GM23248 (cell line): ENCODE data around the gene SLAIN2.

ENCODE experiments used
- EZH2 ChIP-seq: fragments of 200-600 bp; sonication (generic); IDR thresholded peaks from 2 replicates; pipeline ENCODE4 v1.6.1; 2018; ENCODE audit warnings: antibody characterized with exemption, mild to moderate bottlenecking; ENCODE audit not compliant: insufficient read depth, poor library complexity, severe bottlenecking
- EZH2phosphoT487 ChIP-seq: fragments of 200-600 bp; sonication (generic); IDR thresholded peaks from 2 replicates; pipeline ENCODE4 v1.6.1; 2018; ENCODE audit warnings: antibody characterized with exemption, moderate library complexity, mild to moderate bottlenecking, low read depth; ENCODE audit not compliant: insufficient read depth

- TF ChIP-seq EZH2phosphoT487 (no peak), EZH2 (no peak)
Observed at GRCh38 chr4:48450740-48451139, 109.4 kb downstream of the SLAIN2 start.
